GM23338 (cell line): ENCODE measurements around the gene USH2A. TPM values are rescaled to one million over a fixed set of nuclear protein-coding genes. Genes with fewer than 3 reads are reported as not detected.

Experiments used
- ATAC-seq: fragments of 200-7000 bp; cut with Tn5 transposase; 3 replicates; pipeline ENCODE4 v1.9.1; 2020
- DNase-seq: peaks from one replicate; pipeline ENCODE4 v3.0.0-alpha.2; 2015; ENCODE audit warnings: low spot score
- H2AFZ ChIP-seq: fragments of 200-600 bp; sonication (generic); 2 replicates; pipeline ENCODE4 v1.8.0; 2016; ENCODE audit warnings: antibody characterized with exemption, mild to moderate bottlenecking, moderate library complexity
- H3F3A ChIP-seq: fragments of 200-600 bp; sonication (generic); replicated peaks from 2 replicates; pipeline ENCODE4 v1.8.0; 2017; ENCODE audit warnings: antibody characterized with exemption, mixed run types, low read depth
- H3K27ac ChIP-seq: fragments of 200-600 bp; sonication (generic); 2 replicates; pipeline ENCODE4 v1.6.1; 2016; ENCODE audit warnings: low read depth
- H3K27me3 ChIP-seq: fragments of 200-600 bp; sonication (generic); 2 replicates; pipeline ENCODE4 v1.8.0; 2016; ENCODE audit warnings: mild to moderate bottlenecking, mixed run types, moderate library complexity; ENCODE audit not compliant: insufficient read depth
- H3K36me3 ChIP-seq: fragments of 200-600 bp; sonication (generic); 2 replicates; pipeline ENCODE4 v1.8.0; 2016; ENCODE audit warnings: mild to moderate bottlenecking; ENCODE audit not compliant: insufficient read depth
- H3K4me1 ChIP-seq: fragments of 200-600 bp; sonication (generic); 2 replicates; pipeline ENCODE4 v1.8.0; 2016; ENCODE audit warnings: mild to moderate bottlenecking, moderate library complexity; ENCODE audit not compliant: insufficient read depth
- H3K4me2 ChIP-seq: fragments of 200-600 bp; sonication (generic); 2 replicates; pipeline ENCODE4 v1.7.1; 2017; ENCODE audit warnings: mixed run types
- H3K4me3 ChIP-seq: fragments of 200-600 bp; sonication (generic); 2 replicates; pipeline ENCODE4 v1.6.1; 2016; ENCODE audit warnings: mixed run types
- H3K79me2 ChIP-seq: fragments of 200-600 bp; sonication (generic); replicated peaks from 2 replicates; pipeline ENCODE4 v1.8.0; 2017; ENCODE audit warnings: mild to moderate bottlenecking; ENCODE audit not compliant: insufficient read depth
- H3K9me2 ChIP-seq: fragments of 200-600 bp; sonication (generic); 2 replicates; pipeline ENCODE4 v1.8.0; 2017; ENCODE audit not compliant: insufficient read depth
- H4K20me1 ChIP-seq: fragments of 200-600 bp; sonication (generic); replicated peaks from 2 replicates; pipeline ENCODE4 v1.8.0; 2017; ENCODE audit warnings: mild to moderate bottlenecking; ENCODE audit not compliant: insufficient read depth
- H3K27ac Mint-ChIP-seq: 2 replicates; pipeline ENCODE4 v1.8.0; 2020; ENCODE audit warnings: inconsistent platforms, mild to moderate bottlenecking, moderate library complexity, mixed read lengths
- H3K27me3 Mint-ChIP-seq: 3 replicates; pipeline ENCODE4 v1.8.0; 2022; ENCODE audit warnings: low read depth, mild to moderate bottlenecking, moderate library complexity, mixed read lengths, inconsistent platforms; ENCODE audit not compliant: insufficient read depth, poor library complexity
- H3K36me3 Mint-ChIP-seq: 3 replicates; pipeline ENCODE4 v1.8.0; 2021; ENCODE audit warnings: low read depth, mild to moderate bottlenecking, inconsistent platforms, moderate library complexity, mixed read lengths
- H3K4me1 Mint-ChIP-seq: 3 replicates; pipeline ENCODE4 v1.8.0; 2020; ENCODE audit warnings: mild to moderate bottlenecking, inconsistent platforms, mixed read lengths
- H3K4me3 Mint-ChIP-seq: 3 replicates; pipeline ENCODE4 v1.8.0; 2021; ENCODE audit warnings: moderate library complexity, mild to moderate bottlenecking, inconsistent platforms, mixed read lengths
- H3K9me3 Mint-ChIP-seq: 3 replicates; pipeline ENCODE4 v1.8.0; 2020; ENCODE audit warnings: moderate library complexity, mild to moderate bottlenecking, inconsistent platforms, mixed read lengths
- CREB1 ChIP-seq: fragments of 250-450 bp; sonication (Bioruptor Pico); IDR thresholded peaks from 2 replicates; pipeline ENCODE4 v1.5.0; 2020; ENCODE audit warnings: low read depth, mild to moderate bottlenecking, moderate library complexity
- EZH2 ChIP-seq: fragments of 200-600 bp; sonication (generic); IDR thresholded peaks from one replicate; pipeline ENCODE4 v1.8.0; 2017; ENCODE audit warnings: antibody characterized with exemption, mild to moderate bottlenecking, low read depth; ENCODE audit not compliant: unreplicated experiment
- EZH2phosphoT487 ChIP-seq: fragments of 200-600 bp; sonication (generic); IDR thresholded peaks from one replicate; pipeline ENCODE4 v1.8.1; 2018; ENCODE audit warnings: antibody characterized with exemption; ENCODE audit not compliant: unreplicated experiment
- NANOG ChIP-seq: IDR thresholded peaks from 2 replicates; pipeline ENCODE4 v1.6.1; 2016; ENCODE audit warnings: antibody characterized with exemption, borderline replicate concordance
- STAT1 ChIP-seq: IDR thresholded peaks from one replicate; pipeline ENCODE4 v1.6.1; 2016; ENCODE audit warnings: antibody characterized with exemption; ENCODE audit not compliant: unreplicated experiment
- ZNF114 ChIP-seq: fragments of 250-450 bp; sonication (Bioruptor Pico); IDR thresholded peaks from 2 replicates; pipeline ENCODE4 v1.5.0; 2020; ENCODE audit warnings: mild to moderate bottlenecking, moderate library complexity
- ZNF331 ChIP-seq: fragments of 250-450 bp; sonication (Bioruptor Pico); IDR thresholded peaks from 2 replicates; pipeline ENCODE4 v1.5.0; 2020; ENCODE audit warnings: low read depth, mild to moderate bottlenecking, moderate library complexity
- polyA plus RNA-seq: library from polyadenylated mRNA; unstranded; fragments of >200 nt; fragmentation: Nextera tagmentation; extraction: Ambion mirVana; gene quantifications from 2 replicates; pipeline ENCODE4 v1.2.1, GENCODE V29; 2016
- total RNA-seq: library from RNA; depleted of rRNA; stranded (reverse); fragments of >200 nt; shearing (Covaris generic); gene quantifications from 2 replicates; pipeline ENCODE4 v1.2.3, GENCODE V29; 2014
- TF ChIP-seq, protein P1 (sequence below): IDR thresholded peaks from 2 replicates; pipeline ENCODE4 v1.6.1; 2016; ENCODE audit warnings: antibody characterized with exemption
- TF ChIP-seq, protein P2 (sequence below), 2 experiments: fragments of 200-600 bp in 1 of 2; sonication (generic) in 1 of 2; conservative IDR thresholded peaks; 2 replicates each; pipeline versions ENCODE4 v1.5.1 to v1.6.1; 2016 to 2017; ENCODE audit warnings: antibody characterized with exemption in 2 of 2, low read depth in 2 of 2, mild to moderate bottlenecking in 2 of 2, moderate library complexity in 1 of 2
- TF ChIP-seq, protein P3 (sequence below): IDR thresholded peaks from one replicate; pipeline ENCODE4 v1.6.1; 2018; ENCODE audit warnings: antibody characterized with exemption; ENCODE audit not compliant: unreplicated experiment
- TF ChIP-seq, protein P4 (sequence below): fragments of 250-450 bp; sonication (Bioruptor Pico); IDR thresholded peaks from 2 replicates; pipeline ENCODE4 v1.5.0; 2020; ENCODE audit warnings: mild to moderate bottlenecking, moderate library complexity

The USH2A gene
- total and polyA plus RNA-seq, 2 experiments from 2014 or later, result 0.03 TPM

DNA sequence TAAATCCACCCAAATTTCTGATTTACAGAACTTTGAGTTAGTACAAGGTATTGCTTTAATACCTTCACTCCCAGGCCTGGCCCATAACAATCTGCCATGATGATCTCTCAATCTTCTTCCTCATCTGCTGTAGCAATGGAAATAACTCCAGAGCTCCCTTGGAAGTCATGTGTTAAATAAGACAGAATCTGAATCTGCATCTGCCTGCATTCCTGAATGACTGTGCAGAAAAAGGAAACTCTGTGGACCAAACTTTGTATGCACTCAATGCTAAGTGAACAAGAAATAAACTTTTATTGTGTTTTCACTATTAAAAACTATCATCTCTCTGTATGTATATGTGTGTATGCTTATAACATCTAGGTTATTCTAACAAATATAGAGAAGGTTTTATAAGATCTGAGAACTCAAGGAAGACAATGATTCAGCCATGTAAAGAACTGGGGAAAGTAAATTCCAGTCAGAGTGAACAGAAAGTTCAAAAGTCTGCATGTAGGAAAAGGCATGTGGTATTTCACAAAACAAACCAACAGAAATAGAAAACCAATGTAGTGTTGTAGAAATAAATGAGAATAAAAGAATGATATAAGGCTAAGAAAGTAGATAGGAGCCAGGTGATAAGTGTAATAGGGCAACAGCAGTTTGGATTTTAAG, 390.2 kb downstream of the USH2A start (continued):
- TF ChIP-seq, protein P1, sequence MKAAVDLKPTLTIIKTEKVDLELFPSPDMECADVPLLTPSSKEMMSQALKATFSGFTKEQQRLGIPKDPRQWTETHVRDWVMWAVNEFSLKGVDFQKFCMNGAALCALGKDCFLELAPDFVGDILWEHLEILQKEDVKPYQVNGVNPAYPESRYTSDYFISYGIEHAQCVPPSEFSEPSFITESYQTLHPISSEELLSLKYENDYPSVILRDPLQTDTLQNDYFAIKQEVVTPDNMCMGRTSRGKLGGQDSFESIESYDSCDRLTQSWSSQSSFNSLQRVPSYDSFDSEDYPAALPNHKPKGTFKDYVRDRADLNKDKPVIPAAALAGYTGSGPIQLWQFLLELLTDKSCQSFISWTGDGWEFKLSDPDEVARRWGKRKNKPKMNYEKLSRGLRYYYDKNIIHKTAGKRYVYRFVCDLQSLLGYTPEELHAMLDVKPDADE, result no peak
- TF ChIP-seq, protein P2, sequence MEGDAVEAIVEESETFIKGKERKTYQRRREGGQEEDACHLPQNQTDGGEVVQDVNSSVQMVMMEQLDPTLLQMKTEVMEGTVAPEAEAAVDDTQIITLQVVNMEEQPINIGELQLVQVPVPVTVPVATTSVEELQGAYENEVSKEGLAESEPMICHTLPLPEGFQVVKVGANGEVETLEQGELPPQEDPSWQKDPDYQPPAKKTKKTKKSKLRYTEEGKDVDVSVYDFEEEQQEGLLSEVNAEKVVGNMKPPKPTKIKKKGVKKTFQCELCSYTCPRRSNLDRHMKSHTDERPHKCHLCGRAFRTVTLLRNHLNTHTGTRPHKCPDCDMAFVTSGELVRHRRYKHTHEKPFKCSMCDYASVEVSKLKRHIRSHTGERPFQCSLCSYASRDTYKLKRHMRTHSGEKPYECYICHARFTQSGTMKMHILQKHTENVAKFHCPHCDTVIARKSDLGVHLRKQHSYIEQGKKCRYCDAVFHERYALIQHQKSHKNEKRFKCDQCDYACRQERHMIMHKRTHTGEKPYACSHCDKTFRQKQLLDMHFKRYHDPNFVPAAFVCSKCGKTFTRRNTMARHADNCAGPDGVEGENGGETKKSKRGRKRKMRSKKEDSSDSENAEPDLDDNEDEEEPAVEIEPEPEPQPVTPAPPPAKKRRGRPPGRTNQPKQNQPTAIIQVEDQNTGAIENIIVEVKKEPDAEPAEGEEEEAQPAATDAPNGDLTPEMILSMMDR (conservative IDR thresholded peaks at IDR 0.05; ENCODE audit: low read depth in 2 of 2), result no peak
- no peak for TF ChIP-seq ZNF114 (CRISPR knock-in tag)
- TF ChIP-seq STAT1, result no peak
- no peak for TF ChIP-seq EZH2phosphoT487
- TF ChIP-seq, protein P3, sequence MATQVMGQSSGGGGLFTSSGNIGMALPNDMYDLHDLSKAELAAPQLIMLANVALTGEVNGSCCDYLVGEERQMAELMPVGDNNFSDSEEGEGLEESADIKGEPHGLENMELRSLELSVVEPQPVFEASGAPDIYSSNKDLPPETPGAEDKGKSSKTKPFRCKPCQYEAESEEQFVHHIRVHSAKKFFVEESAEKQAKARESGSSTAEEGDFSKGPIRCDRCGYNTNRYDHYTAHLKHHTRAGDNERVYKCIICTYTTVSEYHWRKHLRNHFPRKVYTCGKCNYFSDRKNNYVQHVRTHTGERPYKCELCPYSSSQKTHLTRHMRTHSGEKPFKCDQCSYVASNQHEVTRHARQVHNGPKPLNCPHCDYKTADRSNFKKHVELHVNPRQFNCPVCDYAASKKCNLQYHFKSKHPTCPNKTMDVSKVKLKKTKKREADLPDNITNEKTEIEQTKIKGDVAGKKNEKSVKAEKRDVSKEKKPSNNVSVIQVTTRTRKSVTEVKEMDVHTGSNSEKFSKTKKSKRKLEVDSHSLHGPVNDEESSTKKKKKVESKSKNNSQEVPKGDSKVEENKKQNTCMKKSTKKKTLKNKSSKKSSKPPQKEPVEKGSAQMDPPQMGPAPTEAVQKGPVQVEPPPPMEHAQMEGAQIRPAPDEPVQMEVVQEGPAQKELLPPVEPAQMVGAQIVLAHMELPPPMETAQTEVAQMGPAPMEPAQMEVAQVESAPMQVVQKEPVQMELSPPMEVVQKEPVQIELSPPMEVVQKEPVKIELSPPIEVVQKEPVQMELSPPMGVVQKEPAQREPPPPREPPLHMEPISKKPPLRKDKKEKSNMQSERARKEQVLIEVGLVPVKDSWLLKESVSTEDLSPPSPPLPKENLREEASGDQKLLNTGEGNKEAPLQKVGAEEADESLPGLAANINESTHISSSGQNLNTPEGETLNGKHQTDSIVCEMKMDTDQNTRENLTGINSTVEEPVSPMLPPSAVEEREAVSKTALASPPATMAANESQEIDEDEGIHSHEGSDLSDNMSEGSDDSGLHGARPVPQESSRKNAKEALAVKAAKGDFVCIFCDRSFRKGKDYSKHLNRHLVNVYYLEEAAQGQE, result no peak
- TF ChIP-seq ZNF331, result no peak
- no peak for TF ChIP-seq CREB1 (CRISPR knock-in tag)
- TF ChIP-seq EZH2, result no peak

DNA sequence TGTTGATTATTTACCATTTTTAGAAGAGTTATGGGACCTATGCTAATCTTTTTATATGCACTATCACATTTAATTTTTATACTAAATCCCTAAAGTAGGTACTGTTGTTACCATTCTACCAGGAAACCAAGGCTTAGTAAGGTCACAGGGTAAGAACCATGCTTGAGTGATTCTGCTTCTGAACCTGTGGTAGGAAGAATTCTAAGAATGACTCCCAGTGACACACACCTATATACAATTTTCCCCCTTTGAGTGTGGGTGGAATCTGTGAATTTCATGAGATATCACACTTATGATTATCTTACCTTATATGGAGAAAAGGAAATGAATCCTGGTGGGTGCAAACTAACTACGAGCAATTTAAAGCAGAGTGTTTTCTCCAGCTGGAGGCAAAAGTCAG, 391.0 kb downstream of the USH2A start:
- Mint-ChIP-seq H3K9me3 (no peaks in the 10 kb centered on the region), H3K27me3 (no peaks in the 10 kb centered on the region), H3K27ac (no peak overlapping the region), H3K4me1 (peaks cover 2% of the 10 kb centered on the region; the same call in 1 of the 3 replicates), H3K4me3 (no peak overlapping the region), H3K36me3 (no peaks in the 10 kb centered on the region)
- no peak for ATAC-seq
- Histone ChIP-seq H3K27ac (no peak overlapping the region), H3K4me1 (no peaks in the 10 kb centered on the region), H3F3A (no peaks in the 10 kb centered on the region), H3K9me2 (no peaks in the 10 kb centered on the region), H3K4me3 (no peak overlapping the region), H3K79me2 (no peaks in the 10 kb centered on the region), H3K27me3 (no peaks in the 10 kb centered on the region), H3K36me3 (no peaks in the 10 kb centered on the region), H2AFZ (no peak overlapping the region), H4K20me1 (no peaks in the 10 kb centered on the region), H3K4me2 (no peak overlapping the region)
- DNase-seq, result no peak
- TF ChIP-seq CREB1 (CRISPR knock-in tag) (no peak), EZH2 (no peak), ZNF114 (CRISPR knock-in tag) (no peak), NANOG (no peak), EZH2phosphoT487 (no peak)
- TF ChIP-seq, protein P4, sequence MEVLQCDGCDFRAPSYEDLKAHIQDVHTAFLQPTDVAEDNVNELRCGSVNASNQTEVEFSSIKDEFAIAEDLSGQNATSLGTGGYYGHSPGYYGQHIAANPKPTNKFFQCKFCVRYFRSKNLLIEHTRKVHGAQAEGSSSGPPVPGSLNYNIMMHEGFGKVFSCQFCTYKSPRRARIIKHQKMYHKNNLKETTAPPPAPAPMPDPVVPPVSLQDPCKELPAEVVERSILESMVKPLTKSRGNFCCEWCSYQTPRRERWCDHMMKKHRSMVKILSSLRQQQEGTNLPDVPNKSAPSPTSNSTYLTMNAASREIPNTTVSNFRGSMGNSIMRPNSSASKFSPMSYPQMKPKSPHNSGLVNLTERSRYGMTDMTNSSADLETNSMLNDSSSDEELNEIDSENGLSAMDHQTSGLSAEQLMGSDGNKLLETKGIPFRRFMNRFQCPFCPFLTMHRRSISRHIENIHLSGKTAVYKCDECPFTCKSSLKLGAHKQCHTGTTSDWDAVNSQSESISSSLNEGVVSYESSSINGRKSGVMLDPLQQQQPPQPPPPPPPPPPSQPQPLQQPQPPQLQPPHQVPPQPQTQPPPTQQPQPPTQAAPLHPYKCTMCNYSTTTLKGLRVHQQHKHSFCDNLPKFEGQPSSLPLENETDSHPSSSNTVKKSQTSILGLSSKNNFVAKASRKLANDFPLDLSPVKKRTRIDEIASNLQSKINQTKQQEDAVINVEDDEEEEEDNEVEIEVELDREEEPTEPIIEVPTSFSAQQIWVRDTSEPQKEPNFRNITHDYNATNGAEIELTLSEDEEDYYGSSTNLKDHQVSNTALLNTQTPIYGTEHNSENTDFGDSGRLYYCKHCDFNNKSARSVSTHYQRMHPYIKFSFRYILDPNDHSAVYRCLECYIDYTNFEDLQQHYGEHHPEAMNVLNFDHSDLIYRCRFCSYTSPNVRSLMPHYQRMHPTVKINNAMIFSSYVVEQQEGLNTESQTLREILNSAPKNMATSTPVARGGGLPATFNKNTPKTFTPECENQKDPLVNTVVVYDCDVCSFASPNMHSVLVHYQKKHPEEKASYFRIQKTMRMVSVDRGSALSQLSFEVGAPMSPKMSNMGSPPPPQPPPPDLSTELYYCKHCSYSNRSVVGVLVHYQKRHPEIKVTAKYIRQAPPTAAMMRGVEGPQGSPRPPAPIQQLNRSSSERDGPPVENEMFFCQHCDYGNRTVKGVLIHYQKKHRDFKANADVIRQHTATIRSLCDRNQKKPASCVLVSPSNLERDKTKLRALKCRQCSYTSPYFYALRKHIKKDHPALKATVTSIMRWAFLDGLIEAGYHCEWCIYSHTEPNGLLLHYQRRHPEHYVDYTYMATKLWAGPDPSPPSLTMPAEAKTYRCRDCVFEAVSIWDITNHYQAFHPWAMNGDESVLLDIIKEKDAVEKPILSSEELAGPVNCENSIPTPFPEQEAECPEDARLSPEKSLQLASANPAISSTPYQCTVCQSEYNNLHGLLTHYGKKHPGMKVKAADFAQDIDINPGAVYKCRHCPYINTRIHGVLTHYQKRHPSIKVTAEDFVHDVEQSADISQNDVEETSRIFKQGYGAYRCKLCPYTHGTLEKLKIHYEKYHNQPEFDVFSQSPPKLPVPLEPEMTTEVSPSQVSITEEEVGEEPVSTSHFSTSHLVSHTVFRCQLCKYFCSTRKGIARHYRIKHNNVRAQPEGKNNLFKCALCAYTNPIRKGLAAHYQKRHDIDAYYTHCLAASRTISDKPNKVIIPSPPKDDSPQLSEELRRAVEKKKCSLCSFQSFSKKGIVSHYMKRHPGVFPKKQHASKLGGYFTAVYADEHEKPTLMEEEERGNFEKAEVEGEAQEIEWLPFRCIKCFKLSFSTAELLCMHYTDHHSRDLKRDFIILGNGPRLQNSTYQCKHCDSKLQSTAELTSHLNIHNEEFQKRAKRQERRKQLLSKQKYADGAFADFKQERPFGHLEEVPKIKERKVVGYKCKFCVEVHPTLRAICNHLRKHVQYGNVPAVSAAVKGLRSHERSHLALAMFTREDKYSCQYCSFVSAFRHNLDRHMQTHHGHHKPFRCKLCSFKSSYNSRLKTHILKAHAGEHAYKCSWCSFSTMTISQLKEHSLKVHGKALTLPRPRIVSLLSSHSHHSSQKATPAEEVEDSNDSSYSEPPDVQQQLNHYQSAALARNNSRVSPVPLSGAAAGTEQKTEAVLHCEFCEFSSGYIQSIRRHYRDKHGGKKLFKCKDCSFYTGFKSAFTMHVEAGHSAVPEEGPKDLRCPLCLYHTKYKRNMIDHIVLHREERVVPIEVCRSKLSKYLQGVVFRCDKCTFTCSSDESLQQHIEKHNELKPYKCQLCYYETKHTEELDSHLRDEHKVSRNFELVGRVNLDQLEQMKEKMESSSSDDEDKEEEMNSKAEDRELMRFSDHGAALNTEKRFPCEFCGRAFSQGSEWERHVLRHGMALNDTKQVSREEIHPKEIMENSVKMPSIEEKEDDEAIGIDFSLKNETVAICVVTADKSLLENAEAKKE, result no peak
